Measurements from ENCODE around the gene REV1. TPM values are rescaled to one million over a fixed set of nuclear protein-coding genes. Genes with fewer than 3 reads are reported as not detected.

REV1 gene
- total and polyA plus RNA-seq, 11 donors = 14.7 to 76.1 (median 32.2) TPM

- Histone ChIP-seq H3K9me3 (peaks cover 0 to 3% (median 0%) of the 10 kb centered on the region in 12 donors), H3K4me1 (peaks cover 0 to 21% (median 6%) of the 10 kb centered on the region in 12 donors), H3K27me3 (no peaks in the 10 kb centered on the region), H3K27ac (peak overlapping the region; percentile 8 to 81 (median 66)), H3K36me3 (peaks cover 0 to 73% (median 52%) of the 10 kb centered on the region in 9 donors), H3K4me3 (no peak overlapping the region)
- TF ChIP-seq POLR2A (IDR thresholded peaks at IDR 0.05) = no peak
- TF ChIP-seq, protein P1, sequence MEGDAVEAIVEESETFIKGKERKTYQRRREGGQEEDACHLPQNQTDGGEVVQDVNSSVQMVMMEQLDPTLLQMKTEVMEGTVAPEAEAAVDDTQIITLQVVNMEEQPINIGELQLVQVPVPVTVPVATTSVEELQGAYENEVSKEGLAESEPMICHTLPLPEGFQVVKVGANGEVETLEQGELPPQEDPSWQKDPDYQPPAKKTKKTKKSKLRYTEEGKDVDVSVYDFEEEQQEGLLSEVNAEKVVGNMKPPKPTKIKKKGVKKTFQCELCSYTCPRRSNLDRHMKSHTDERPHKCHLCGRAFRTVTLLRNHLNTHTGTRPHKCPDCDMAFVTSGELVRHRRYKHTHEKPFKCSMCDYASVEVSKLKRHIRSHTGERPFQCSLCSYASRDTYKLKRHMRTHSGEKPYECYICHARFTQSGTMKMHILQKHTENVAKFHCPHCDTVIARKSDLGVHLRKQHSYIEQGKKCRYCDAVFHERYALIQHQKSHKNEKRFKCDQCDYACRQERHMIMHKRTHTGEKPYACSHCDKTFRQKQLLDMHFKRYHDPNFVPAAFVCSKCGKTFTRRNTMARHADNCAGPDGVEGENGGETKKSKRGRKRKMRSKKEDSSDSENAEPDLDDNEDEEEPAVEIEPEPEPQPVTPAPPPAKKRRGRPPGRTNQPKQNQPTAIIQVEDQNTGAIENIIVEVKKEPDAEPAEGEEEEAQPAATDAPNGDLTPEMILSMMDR (IDR thresholded peaks at IDR 0.05) = no peak
- 28 to 37% (median 32%) methylated on average over 2 of the region's 2 CpGs for WGBS, 4 donors
- ATAC-seq = peak in 2 of 4 donors; percentile 58 to 60
- no peak for DNase-seq
- intact Hi-C loops (cut with DNase I) = no loop called here
These were observed 100.9 kb downstream of the REV1 start for GRCh38 chr2:99388892-99389291.

DNA sequence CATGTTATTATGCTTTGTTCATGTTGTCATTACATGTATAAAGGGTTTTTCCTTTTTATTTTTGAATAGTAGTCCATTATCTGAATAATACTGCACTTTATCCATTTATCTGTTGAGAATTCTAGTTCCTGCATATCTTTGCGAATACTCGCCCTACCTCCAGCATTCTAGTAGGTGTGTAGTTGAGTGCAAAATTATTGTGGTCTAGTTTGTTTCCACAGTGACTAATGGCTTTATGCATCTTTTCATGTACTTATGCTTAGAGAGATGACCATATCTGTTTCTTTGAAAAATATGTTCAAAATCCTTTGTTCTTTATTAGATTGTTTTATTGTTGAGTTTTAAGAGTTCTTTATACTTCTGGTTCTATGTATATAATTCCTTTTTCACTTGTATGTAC is 103.8 kb downstream of the REV1 start:
- 95 to 100% (median 97%) methylated on average over 2 of the region's 2 CpGs for WGBS, 4 donors
- TF ChIP-seq, protein P1 (IDR thresholded peaks at IDR 0.05) = no peak
- TF ChIP-seq POLR2A (IDR thresholded peaks at IDR 0.05) = no peak
- no peak for DNase-seq
- Histone ChIP-seq H3K4me3 (no peak overlapping the region), H3K27ac (no peak overlapping the region), H3K27me3 (no peaks in the 10 kb centered on the region), H3K9me3 (peaks cover 0 to 3% (median 0%) of the 10 kb centered on the region in 12 donors), H3K36me3 (peaks cover 0 to 70% (median 49%) of the 10 kb centered on the region in 9 donors), H3K4me1 (peaks cover 0 to 18% (median 4%) of the 10 kb centered on the region in 12 donors)
- intact Hi-C loops (cut with DNase I) = no loop called here
- no peak for ATAC-seq

DNA sequence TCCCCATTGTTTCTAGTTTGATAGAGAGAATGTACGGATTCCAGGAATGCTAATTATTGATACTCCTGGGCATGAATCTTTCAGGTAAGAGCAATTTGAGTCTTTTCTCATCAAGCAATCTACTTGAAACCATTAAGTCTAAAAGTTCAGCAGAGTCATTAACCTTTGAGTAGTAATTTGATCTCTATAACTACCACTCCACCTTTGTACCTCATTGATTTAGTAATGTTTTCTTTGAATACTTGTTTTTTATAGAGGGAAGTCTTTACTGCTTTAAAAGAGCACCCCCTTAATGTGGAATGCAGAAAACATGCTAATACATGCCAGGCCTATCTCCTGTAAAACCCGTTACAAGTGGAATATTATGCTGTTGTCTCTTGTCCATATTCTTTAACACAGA is 107.7 kb downstream of the REV1 start:
- H3K27me3 ChIP-seq = no peaks in the 10 kb centered on the region
- TF ChIP-seq, protein P1 (IDR thresholded peaks at IDR 0.05) = no peak
- no peak for TF ChIP-seq POLR2A (IDR thresholded peaks at IDR 0.05)
- intact Hi-C loops (cut with DNase I) = no loop called here
- no peaks in the 10 kb centered on the region for H3K4me1 ChIP-seq
- WGBS, 4 donors = 94 to 98% (median 96%) methylated on average over 2 of the region's 2 CpGs
- H3K4me3 ChIP-seq = no peak overlapping the region
- H3K36me3 ChIP-seq = peaks cover 0 to 85% (median 79%) of the 10 kb centered on the region in 9 donors
- no peak overlapping the region for H3K27ac ChIP-seq
- DNase-seq = no peak
- peaks cover 0 to 3% (median 0%) of the 10 kb centered on the region in 12 donors for H3K9me3 ChIP-seq
- ATAC-seq = no peak

- TF ChIP-seq POLR2A (IDR thresholded peaks at IDR 0.05) = no peak
- TF ChIP-seq, protein P1 (IDR thresholded peaks at IDR 0.05) = no peak
- intact Hi-C loops (cut with DNase I) = no loop called here
These were observed 109.3 kb downstream of the REV1 start for GRCh38 chr2:99380376-99381010.

More at GRCh38 chr2:99380376-99381010, 109.3 kb downstream of the REV1 start:
- ATAC-seq = no peak
- WGBS, 4 donors = 94 to 97% (median 95%) methylated on average over 3 of the region's 3 CpGs
- Histone ChIP-seq H3K27me3 (no peaks in the 10 kb centered on the region), H3K9me3 (peaks cover 0 to 3% (median 0%) of the 10 kb centered on the region in 12 donors), H3K27ac (no peak overlapping the region), H3K4me3 (no peak overlapping the region), H3K4me1 (no peaks in the 10 kb centered on the region), H3K36me3 (peaks cover 0 to 97% (median 91%) of the 10 kb centered on the region in 9 donors)
- DNase-seq = no peak
